Left hindlimb (tissue), 1 donor: Measurements from ENCODE around the gene PGR.
"Not testable (repeated sequence)": the region's sequence is repeated elsewhere in the genome, so short reads cannot be mapped to it uniquely, and the experiment has no call there.

Source experiments
- DNase-seq: peaks from one replicate; pipeline ENCODE4 v3.0.0-alpha.2; 2018

The PGR gene

DNA sequence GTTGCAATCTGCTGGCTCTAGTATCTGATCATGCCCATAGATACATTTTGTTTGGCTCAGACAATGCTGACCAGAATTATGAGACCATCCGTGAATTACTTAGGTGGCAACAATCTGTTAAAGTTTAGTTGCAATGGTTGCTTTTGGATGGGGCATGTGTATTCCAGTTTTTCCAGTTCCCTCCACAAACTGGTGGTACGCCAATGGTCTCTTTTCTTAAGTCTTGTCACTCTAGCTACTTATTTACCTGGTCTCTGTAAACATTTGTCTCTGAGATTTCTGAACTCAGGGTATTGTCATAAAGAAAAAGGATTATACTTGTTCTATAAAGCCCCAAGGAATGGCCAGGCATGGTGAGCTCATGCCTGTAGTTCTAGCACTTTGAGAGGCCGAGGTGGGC, 65.9 kb downstream of the PGR start:
- no peak for DNase-seq

DNA sequence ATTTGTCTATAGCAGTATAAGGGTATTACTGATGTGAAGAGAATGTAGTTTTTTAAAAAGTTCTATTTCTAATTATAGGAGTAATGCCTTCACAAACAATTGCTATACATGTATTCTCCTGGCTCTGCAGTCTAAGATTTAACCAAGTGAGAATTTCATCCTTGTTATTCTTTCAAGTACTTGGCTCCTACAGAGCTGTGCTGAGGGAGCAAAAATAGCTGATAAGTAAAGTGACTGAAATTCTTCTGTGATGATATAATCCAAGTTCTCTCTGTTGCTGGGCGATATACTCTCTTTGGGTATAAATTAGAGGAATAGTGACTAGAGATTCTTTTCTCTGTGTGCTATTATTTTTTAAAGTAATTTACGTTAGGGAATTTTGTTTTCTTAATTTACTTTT, 68.0 kb downstream of the PGR start:
- no peak for DNase-seq

DNA sequence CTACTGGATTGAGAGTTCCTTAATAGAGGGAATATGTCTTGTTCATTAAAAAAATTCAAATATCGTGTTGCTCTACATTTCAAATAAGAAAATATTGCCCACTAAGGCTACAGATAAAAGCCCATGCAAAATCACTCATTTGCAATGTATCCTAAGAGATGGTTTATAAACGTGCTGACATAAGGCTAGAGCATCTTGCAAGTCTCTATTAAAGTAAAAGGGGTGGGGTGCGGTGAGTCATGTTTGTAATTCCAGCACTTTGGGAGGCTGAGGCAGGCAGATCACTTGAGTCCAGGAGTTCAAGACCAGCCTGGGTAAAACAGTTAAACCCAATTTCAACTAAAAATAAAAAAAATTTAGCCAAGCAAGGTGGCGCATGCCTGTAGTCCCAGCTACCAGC, 70.3 kb downstream of the PGR start:
- DNase-seq, result no peak

- DNase-seq, result no peak
These were observed 76.1 kb downstream of the PGR start for GRCh38 chr11:101053492-101053891.

DNA sequence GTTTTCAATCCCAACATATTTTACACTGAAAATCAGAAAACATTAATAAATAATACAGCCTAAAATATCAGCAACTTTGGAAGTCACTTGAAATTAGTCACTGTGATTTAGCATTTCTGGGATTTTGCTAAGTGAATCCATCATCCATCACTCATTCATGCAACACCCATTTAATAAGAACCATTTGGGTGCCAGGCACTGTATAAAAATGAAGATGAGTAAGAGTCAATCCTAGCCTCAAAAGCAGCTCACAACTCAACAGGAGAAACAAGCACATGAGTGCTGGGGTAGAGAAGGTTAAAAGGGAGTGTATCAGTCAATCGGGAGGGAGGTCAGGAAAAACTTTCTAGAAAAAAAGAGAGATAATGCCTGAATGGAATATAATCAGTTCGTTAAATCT, 77.9 kb downstream of the PGR start:
- no peak for DNase-seq

- no peak for DNase-seq
These were observed 79.8 kb downstream of the PGR start for GRCh38 chr11:101049813-101050212.

DNA sequence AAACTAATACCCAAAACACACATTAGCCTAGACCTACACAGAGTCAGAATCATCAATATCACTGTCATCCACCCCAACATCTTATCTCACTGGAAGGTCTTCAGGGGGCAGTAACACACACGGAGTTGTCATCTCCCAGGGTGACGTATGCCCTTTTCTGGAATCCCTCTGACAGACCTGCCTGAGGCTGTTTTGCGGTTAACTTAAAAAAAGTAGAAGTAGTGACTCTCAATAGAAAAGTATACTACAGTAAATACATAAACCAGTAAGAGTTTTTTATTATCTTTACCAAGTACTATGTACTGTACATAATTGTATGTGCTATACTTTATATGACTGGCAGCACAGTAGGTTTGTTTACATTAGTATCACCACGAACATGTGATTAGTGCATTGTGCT, 80.5 kb downstream of the PGR start:
- DNase-seq, result no peak

DNA sequence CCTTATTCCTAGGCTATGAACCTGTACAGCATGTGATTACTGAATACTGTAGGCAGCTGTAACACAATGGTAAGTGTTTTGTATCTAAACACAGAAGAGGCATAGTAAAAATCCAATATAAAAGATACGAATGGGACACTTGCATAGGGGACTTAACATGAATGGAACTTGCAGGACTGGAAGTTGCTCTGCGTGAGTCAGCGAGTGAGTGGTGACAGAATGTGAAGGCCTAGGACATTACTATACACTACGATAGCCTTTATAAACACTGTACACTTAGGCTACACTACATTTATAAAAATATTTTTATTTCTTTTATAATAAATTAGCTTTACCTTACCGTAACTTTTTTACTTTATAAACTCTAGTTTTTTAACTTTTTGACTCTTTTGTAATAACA, 81.1 kb downstream of the PGR start:
- no peak for DNase-seq

DNA sequence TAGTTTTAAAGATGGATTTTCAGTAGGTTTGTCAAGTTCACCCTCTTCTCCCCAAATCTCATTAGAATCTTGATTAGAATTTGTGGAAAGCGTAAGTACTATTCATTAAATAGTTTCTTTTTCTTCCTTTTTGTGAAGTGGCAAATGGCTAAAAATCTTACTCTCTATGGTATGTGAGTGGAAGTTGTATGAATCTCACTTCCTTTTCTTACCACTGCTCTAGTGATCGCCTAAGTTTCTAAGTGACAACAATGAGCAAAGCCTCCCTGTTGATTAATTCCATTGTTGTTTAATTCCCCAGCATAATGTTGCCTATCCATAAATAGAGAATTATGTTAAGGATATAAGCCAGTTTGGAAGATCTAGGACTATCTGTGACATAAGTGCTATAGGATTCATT, 82.7 kb downstream of the PGR start:
- DNase-seq, result no peak

DNA sequence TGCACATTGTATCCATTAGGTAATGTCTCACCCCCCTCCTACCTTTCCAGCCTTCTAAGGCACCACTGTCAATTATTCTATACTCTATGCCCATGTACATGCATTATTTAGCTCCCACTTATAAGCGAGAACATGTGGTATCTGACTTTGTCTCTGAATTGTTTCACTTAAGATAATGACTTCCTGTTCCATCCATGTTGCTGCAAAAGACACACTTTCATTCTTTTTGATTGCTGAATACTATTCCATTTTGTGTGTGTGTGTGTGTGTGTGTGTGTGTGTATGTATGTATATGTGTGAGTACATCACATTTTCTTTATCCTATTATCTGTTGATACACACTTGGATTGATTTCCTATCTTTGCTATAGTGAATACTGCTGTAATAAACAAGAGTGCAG, 84.2 kb downstream of the PGR start:
- DNase-seq, result no peak

- DNase-seq, result no peak
These were observed 85.7 kb downstream of the PGR start for GRCh38 chr11:101043940-101044339.

GRCh38 chr11:101035872-101036271, 93.7 kb downstream of the PGR start:
- DNase-seq, result no peak

- DNase-seq, result peak; percentile 34
These were observed 95.5 kb downstream of the PGR start for GRCh38 chr11:101034076-101034475.

DNA sequence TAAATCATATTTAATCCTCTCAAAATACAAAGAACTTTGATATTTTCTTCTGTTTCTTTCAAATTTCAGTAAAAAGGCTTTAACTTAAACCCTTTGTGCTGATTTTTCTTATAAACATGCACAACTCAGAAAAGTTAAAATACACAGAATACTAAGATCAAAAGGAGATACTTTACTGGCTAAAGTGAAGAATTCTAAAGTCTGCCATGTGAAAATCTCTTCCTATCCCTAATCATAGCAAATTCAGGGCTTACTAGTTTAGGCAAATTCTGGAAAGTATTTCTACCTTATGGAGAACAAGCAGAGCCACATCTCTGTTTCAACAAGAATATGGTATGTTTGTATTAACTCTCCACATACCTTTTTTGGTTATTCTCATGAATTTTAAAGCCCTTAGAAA, 96.6 kb downstream of the PGR start:
- DNase-seq, result no peak

GRCh38 chr11:101031713-101032112, 97.9 kb downstream of the PGR start:
- DNase-seq, result no peak

DNA sequence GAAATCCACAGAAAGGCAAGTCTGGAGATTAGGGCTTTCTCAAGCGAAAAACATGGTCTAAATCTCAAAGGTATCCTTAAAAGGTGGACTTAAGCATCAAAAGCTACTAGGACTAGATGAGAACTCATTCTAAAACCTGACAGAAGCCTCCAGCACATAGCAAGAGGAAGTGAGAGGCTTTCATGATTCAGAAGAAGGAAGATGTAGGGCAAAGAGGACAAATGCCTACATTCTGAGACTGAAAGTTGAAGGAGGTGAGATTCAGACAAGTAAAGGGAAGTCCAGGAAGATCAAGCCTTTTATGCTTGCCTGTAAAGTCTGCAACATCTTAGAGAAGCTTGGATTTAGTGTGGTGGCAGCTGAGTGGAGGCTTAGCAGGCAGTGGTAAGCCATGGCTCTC, 98.9 kb downstream of the PGR start:
- no peak for DNase-seq

- no peak for DNase-seq
These were observed 99.6 kb downstream of the PGR start for GRCh38 chr11:101030015-101030414.

DNA sequence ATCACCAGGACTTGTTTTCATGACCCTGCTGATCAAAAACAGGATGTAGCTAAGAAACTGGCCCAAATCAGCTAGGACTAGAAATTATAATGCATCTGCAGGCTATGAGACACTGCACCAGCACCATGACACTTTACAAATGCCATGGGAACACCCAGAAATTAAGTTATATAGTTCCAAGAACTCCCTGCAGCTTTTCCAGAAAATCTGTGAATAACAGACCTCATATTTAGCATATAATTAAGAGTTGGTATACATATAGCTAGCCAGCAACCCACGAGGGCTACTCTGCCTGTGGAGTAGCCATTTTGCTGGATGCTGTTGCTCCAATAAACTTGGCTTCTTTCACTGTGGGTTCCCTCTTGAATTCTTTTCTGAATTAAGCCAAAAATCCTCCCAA, 101.0 kb downstream of the PGR start:
- no peak for DNase-seq

- no peak for DNase-seq
These were observed 107.4 kb downstream of the PGR start for GRCh38 chr11:101022256-101022655.

DNA sequence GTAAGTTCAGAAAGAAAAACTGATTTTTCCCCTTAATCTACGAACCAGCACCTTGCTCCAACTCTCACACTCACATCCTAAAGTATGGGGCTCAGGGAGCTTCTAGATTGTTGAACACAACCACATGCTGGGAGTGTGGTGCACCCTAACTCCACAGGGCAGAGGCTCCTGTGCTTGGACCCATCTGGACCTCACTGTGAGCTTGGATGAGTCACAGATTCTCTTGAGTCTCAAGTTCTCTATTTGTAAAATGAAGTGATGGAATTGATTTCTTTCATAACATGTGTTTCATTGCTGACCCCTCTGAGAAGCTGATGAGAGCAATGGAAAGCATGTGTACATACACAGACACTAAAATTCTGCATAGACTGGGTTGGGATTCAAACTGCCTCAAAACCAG, 109.7 kb downstream of the PGR start:
- no peak for DNase-seq

DNA sequence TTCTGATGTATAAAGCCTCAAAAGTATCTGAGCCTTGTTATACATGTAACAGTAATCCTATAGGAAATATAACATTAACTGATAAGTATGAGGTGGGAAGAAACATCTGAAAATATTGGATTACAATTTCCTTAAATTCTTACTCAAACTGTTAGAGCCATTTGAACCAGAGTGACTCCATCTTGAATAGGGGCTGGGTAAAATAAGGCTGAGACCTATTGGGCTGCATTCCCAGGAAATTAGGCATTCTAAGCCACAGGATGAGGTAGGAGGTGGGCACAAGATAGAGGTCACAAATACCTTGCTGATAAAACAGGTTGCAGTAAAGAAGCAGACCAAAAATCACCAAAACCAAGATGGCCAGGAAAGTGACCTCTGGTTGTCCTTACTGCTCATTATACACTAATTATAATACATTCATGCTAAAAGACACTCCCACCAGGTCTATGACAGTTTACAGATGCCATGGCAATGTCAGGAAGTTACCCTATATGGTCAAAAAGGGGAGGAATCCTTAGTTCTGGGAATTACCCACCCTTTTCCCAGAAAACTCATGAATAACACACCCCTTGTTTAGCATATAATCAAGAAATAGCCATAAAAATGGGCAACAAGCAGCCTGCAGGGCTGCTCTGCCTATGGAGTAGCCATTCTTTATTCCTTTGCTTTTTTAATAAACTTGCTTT, 114.9 kb downstream of the PGR start:
- no peak for DNase-seq

GRCh38 chr11:101013702-101014101, 115.9 kb downstream of the PGR start:
- DNase-seq, result not testable (repeated sequence)

DNA sequence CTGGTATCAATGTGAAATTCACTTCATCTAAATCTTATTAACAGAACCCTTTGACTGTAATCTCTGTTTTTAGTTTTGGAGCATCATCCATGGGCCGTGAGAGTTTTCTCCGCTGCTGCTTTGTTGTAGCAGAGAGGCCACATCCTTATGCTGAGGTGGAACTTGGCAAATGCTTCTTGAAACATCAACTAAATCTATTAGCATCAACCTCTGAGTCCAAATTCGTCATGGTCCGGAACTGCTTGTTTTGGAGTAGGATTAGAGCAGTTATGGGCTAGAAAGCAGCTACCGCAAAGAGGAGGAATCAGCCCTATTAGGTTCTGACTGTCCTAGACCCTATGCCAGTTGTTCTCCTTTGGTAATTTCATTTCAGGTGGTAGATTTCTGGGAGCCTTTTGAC, 117.7 kb downstream of the PGR start:
- DNase-seq, result no peak

DNA sequence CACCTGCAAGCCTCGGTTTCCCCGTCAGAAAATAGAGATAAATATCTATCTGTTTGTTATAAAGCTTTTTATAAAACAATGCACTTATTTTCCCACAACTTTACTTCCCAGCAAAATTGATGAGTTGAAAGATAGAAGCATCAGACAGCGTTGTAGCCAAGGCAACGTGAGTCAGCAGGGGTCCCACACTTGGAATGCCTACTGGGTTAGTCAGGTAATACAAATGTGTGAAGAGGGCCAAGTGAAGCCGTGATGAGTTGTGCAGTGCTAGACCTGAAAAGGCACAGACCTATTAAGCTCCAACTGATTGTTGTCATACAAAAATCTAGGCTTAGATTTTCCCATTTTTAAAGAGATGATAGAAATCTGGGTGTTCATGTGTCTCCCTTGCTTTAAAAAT, 118.7 kb downstream of the PGR start:
- no peak for DNase-seq

- no peak for DNase-seq
These were observed 119.9 kb downstream of the PGR start for GRCh38 chr11:101009690-101010055.
